HG03558 (cell line): Measurements from ENCODE around the gene SPPL2C.

ENCODE experiments used
- ATAC-seq: cut with Tn5 transposase; IDR thresholded peaks from one replicate; pipeline ENCODE4 v1.9.1; 2021; ENCODE audit warnings: moderate number of reproducible peaks; ENCODE audit not compliant: unreplicated experiment; ENCODE audit errors: extremely low read depth

The SPPL2C gene

GRCh38 chr17:45870342-45870974, 25.8 kb downstream of the SPPL2C start:
- no peak for ATAC-seq

DNA sequence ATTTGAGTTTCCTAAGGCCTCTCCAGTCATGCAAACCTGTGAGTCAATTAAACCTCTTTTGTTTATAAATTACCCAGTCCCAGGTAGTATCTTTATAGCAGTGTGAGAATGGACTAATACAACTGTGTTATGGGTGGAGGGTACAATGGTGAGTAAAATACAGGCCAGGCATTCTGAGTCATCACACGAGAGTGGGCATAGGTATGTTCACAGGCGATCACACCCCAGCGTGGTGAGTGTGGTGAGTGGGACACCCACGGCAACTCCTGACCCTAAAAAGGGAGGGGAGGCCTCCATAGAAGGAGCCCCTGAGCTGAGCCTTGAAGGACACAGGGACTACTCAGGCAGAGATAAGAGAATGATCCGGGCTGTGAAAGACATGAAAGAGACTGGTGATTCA, 27.0 kb downstream of the SPPL2C start:
- no peak for ATAC-seq

GRCh38 chr17:45873728-45874127, 29.0 kb downstream of the SPPL2C start:
- no peak for ATAC-seq

GRCh38 chr17:45874151-45874550, 29.5 kb downstream of the SPPL2C start:
- no peak for ATAC-seq

- no peak for ATAC-seq
Measured at GRCh38 chr17:45876539-45876938, 31.9 kb downstream of the SPPL2C start.

DNA sequence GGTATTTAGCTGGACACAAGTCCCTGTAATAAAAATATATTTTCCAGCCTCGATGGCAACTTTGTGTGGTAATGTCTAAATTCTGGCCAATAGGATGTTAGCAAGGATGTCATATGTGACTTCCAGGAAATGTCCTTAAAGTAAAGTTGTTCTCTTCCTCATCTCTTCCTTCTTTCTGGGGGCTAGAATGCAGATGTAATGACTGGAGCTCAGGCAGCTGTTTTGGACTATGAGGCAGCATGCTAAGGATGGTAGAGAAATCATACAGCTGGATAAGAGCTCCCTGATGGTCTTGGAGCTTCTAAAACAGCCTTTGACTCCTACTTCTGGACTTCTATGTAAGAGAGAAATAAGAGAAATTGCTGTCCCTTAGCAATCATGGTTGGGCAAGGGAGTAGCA, 32.8 kb downstream of the SPPL2C start:
- no peak for ATAC-seq

- ATAC-seq: no peak
Measured at GRCh38 chr17:45883063-45883462, 38.4 kb downstream of the SPPL2C start.

DNA sequence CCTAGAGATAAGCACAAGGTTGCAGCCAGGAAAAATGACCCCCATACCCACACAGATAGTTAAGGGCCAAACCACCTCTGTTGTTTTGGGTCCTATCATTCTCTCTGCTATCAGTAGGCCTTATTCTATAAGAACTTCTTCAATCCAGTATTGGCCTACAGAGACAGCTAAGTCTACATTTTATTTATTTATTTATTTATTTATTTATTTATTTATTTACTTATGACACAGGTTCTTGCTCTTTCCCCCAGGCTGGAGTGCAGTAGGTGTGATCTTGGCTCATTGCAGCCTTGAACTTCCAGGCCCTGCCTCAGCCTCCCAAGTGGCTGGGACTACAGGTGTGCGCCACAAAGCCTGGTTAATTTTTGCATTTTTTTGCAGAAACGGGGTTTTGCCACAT, 42.2 kb downstream of the SPPL2C start:
- no peak for ATAC-seq

GRCh38 chr17:45888392-45888791, 43.7 kb downstream of the SPPL2C start:
- no peak for ATAC-seq

GRCh38 chr17:45889579-45889978, 44.9 kb downstream of the SPPL2C start:
- no peak for ATAC-seq

- ATAC-seq: no peak
Measured at GRCh38 chr17:45893725-45894021, 49.0 kb downstream of the SPPL2C start.

GRCh38 chr17:45894022-45894784, 49.5 kb downstream of the SPPL2C start, which contains the start of gene MAPT:
TSS of gene MAPT (plus strand) at chr17:45894554. CDS start at chr17:45962338, 67,784 bp downstream.
- peak; percentile 68 for ATAC-seq

GRCh38 chr17:45895304-45895968, 50.8 kb downstream of the SPPL2C start:
- ATAC-seq: no peak

DNA sequence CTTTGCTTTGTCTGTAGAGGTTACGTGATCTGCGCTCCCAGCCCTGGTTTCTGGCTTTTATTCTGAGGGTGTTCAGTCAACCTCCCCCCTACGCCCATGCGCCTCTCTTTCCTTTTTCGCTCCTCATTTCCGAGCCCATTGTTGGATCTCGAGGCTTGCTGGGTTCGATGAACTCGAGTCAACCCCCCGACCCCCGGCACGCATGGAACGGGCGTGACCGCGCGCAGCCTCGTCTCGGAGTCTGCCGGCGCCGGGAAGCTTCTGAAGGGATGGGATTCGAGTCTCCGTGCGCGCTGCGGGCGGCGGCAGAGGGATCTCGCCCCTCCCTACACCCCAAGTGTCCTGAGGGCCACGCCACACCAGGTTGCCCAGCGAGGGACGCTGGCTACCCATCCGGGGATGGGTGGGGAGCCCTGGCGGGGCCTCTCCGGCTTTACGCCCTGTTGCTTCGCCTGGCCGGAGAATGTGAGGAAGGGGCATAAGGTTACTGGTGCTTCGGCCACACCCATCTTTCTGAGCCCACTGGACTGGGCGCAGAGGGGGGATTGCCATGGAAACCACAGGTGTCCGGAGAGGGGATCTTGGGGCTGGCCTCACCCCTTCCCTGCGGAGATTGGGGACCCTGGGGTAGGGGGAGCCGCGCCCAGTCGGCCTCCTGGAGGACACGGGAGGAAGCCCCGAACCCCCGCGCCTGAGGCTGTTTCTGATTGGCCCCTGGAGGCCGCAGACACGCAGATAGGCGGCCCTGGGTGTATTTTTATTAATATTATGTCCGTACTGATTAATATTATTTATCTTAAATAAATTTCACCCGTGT, 51.5 kb downstream of the SPPL2C start:
- ATAC-seq: no peak
